ENCODE measurements around the gene NRIP3. TPM values are rescaled to one million over a fixed set of nuclear protein-coding genes. Genes with fewer than 3 reads are reported as not detected.
A peak's percentile ranks its signal among the peaks of the same experiment; 100 is the strongest.
"Not testable (repeated sequence)": the region's sequence is repeated elsewhere in the genome, so short reads cannot be mapped to it uniquely, and the experiment has no call there.

The NRIP3 gene
- polyA plus RNA-seq, 3 donors, result 0.28 to 4.8 (median 1.0) TPM

GRCh38 chr11:9013373-9013772 lies 9.6 kb upstream of the NRIP3 start:
- no peak for TF ChIP-seq CTCF (IDR thresholded peaks at IDR 0.05)

GRCh38 chr11:9009538-9009937 lies 5.7 kb upstream of the NRIP3 start:
- peaks cover 21 to 28% (median 27%) of the 10 kb centered on the region in 3 donors for H3K27me3 Mint-ChIP-seq (ENCODE audit: low read depth in 3 of 3)

More at GRCh38 chr11:9013373-9013772, 9.6 kb upstream of the NRIP3 start:
- Histone ChIP-seq H4K20me1 (ENCODE audit: insufficient read depth, low read length) (no peaks in the 10 kb centered on the region), H3K9me3 (replicated peaks in 1 of 2; ENCODE audit: control insufficient read depth in 1 of 2, insufficient read depth in 1 of 2, low read length in 2 of 2) (no peaks in the 10 kb centered on the region), H3K27ac (ENCODE audit: low read depth in 1 of 2, low read length in 2 of 2) (no peak overlapping the region), H3K4me2 (replicated peaks; ENCODE audit: extremely low read depth, low read length, poor library complexity, severe bottlenecking) (no peak overlapping the region), H2AFZ (ENCODE audit: insufficient read depth, low read depth, low read length, poor library complexity, severe bottlenecking) (no peak overlapping the region), H3K4me1 (ENCODE audit: control insufficient read depth in 1 of 2, insufficient read depth in 2 of 2, low read length in 2 of 2) (peaks cover 17 to 18% of the 10 kb centered on the region in 2 donors), H3K36me3 (replicated peaks in 1 of 2; ENCODE audit: control insufficient read depth in 1 of 2, insufficient read depth in 2 of 2, low read length in 2 of 2) (no peaks in the 10 kb centered on the region), H3K27me3 (ENCODE audit: control insufficient read depth in 2 of 2, insufficient read depth in 2 of 2, low read length in 2 of 2) (no peaks in the 10 kb centered on the region), H3K9ac (ENCODE audit: insufficient read depth, low read length, poor library complexity, severe bottlenecking) (no peak overlapping the region), H3K4me3 (replicated peaks in 1 of 3; ENCODE audit: low read depth in 2 of 3, low read length in 3 of 3) (no peak overlapping the region), H3K79me2 (ENCODE audit: insufficient read depth, low read length) (no peaks in the 10 kb centered on the region)
- H3K4me3 Mint-ChIP-seq, result peak overlapping the region in 1 of 2 donors; percentile 13
- H3K4me1 Mint-ChIP-seq, result peaks cover 20% of the 10 kb centered on the region
- no peak for DNase-seq
- H3K27ac Mint-ChIP-seq, result peak overlapping the region in 1 of 7 donors; percentile 24
- no peaks in the 10 kb centered on the region for H3K36me3 Mint-ChIP-seq
- intact Hi-C loops (cut with micrococcal nuclease), result loop anchor here in 1 of 2 donors (10.0 kb wide), 2 partner anchors 49 to 51 kb away; partner anchors contain the start of gene TMEM9B
- H3K9me3 Mint-ChIP-seq, result peaks cover 0 to 11% (median 6%) of the 10 kb centered on the region in 7 donors
- WGBS (ENCODE audit: insufficient coverage), result 100% methylated on average over 3 of the region's 4 CpGs
- peaks cover 6 to 9% (median 6%) of the 10 kb centered on the region in 3 donors for H3K27me3 Mint-ChIP-seq (ENCODE audit: low read depth in 3 of 3)

More at GRCh38 chr11:9009538-9009937, 5.7 kb upstream of the NRIP3 start:
- H4K20me1 ChIP-seq (ENCODE audit: insufficient read depth, low read length); H3K36me3 ChIP-seq (replicated peaks in 1 of 2; ENCODE audit: control insufficient read depth in 1 of 2, insufficient read depth in 2 of 2, low read length in 2 of 2); H3K27ac Mint-ChIP-seq; H3K4me3 Mint-ChIP-seq; H3K4me2 ChIP-seq (replicated peaks; ENCODE audit: extremely low read depth, low read length, poor library complexity, severe bottlenecking); H3K9ac ChIP-seq (ENCODE audit: insufficient read depth, low read length, poor library complexity, severe bottlenecking); H3K36me3 Mint-ChIP-seq; H3K9me3 ChIP-seq (replicated peaks in 1 of 2; ENCODE audit: control insufficient read depth in 1 of 2, insufficient read depth in 1 of 2, low read length in 2 of 2); H3K4me3 ChIP-seq (replicated peaks in 1 of 3; ENCODE audit: low read depth in 2 of 3, low read length in 3 of 3); DNase-seq; H2AFZ ChIP-seq (ENCODE audit: insufficient read depth, low read depth, low read length, poor library complexity, severe bottlenecking); H3K27ac ChIP-seq (ENCODE audit: low read depth in 1 of 2, low read length in 2 of 2); H3K4me1 Mint-ChIP-seq; H3K79me2 ChIP-seq (ENCODE audit: insufficient read depth, low read length); H3K4me1 ChIP-seq (ENCODE audit: control insufficient read depth in 1 of 2, insufficient read depth in 2 of 2, low read length in 2 of 2): not testable (repeated sequence)
- peaks cover 2 to 11% (median 8%) of the 10 kb centered on the region in 7 donors for H3K9me3 Mint-ChIP-seq
- peaks cover 15 to 24% of the 10 kb centered on the region in 2 donors for H3K27me3 ChIP-seq (ENCODE audit: control insufficient read depth in 2 of 2, insufficient read depth in 2 of 2, low read length in 2 of 2)
- WGBS (ENCODE audit: insufficient coverage), result no CpG with 5 or more reads among the region's 1 CpG
- intact Hi-C loops (cut with micrococcal nuclease), result loop anchor here in 1 of 2 donors (10.0 kb wide), 1 partner anchor 145 kb away; no protein-coding TSS in a partner anchor

Data from CD14-positive monocyte (primary cell).